HEK293 (cell line): ENCODE measurements around the gene PLA2G5.

Experiments used
- CTCF ChIA-PET: fragments of 350-600 bp; formaldehyde crosslinking; extraction: SDS; loops from one replicate; lab custom pipeline; 2021; ENCODE audit warnings: antibody characterized with exemption; lab: Yijun Ruan, JAX
- POLR2A ChIA-PET: fragments of 300-600 bp; formaldehyde crosslinking; extraction: SDS; loops from one replicate; lab custom pipeline; 2020; ENCODE audit warnings: antibody characterized with exemption, inconsistent platforms; lab: Yijun Ruan, JAX
- H3K27ac ChIP-seq: fragments of 200-500 bp; sonication (Bioruptor generic); 2 replicates; pipeline ENCODE4 v1.5.1; 2014; ENCODE audit warnings: low read depth, low read length, control low read depth, inconsistent platforms; ENCODE audit errors: extremely low read depth
- H3K36me3 ChIP-seq, 2 experiments: fragments of 200-500 bp in 1 of 2; sonication (Bioruptor generic) in 1 of 2; 1 replicate in 1 of 2; 2 replicates in 1 of 2; pipeline ENCODE4 v1.5.1; 2014 to 2017; ENCODE audit warnings: inconsistent platforms in 2 of 2, low read length in 2 of 2; ENCODE audit not compliant: control insufficient read depth in 2 of 2, insufficient read depth in 1 of 2
- H3K4me1 ChIP-seq: fragments of 200-500 bp; sonication (Bioruptor generic); 2 replicates; pipeline ENCODE4 v1.5.1; 2014; ENCODE audit warnings: mild to moderate bottlenecking, low read length, inconsistent platforms; ENCODE audit not compliant: control insufficient read depth, insufficient read depth
- H3K4me3 ChIP-seq: 2 replicates; pipeline ENCODE4 v1.5.1; 2011; ENCODE audit warnings: low read depth, mild to moderate bottlenecking, control low read depth, low read length, moderate library complexity
- H3K9me3 ChIP-seq: fragments of 200-500 bp; sonication (Bioruptor generic); 2 replicates; pipeline ENCODE4 v1.5.1; 2014; ENCODE audit warnings: low read depth, low read length, inconsistent platforms; ENCODE audit not compliant: control insufficient read depth, insufficient read depth
- FEZF1 ChIP-seq: fragments of 450-650 bp; formaldehyde crosslinking; IDR thresholded peaks from 2 replicates; pipeline ENCODE4 v1.5.1; 2016; ENCODE audit warnings: missing biosample characterization, missing genetic modification characterization
- IKZF3 ChIP-seq: fragments of 450-650 bp; IDR thresholded peaks from 2 replicates; pipeline ENCODE4 v1.5.0; 2018; ENCODE audit warnings: missing biosample characterization, mild to moderate bottlenecking, missing genetic modification characterization, moderate library complexity
- INSM2 ChIP-seq: fragments of 450-650 bp; formaldehyde crosslinking; IDR thresholded peaks from 2 replicates; pipeline ENCODE4 v1.5.1; 2016; ENCODE audit warnings: missing biosample characterization, missing genetic modification characterization
- KLF7 ChIP-seq: fragments of 450-650 bp; formaldehyde crosslinking; IDR thresholded peaks from 2 replicates; pipeline ENCODE4 v1.5.1; 2016; ENCODE audit warnings: missing biosample characterization, missing genetic modification characterization, borderline replicate concordance
- YY1 ChIP-seq: fragments of 450-650 bp; formaldehyde crosslinking; IDR thresholded peaks from 2 replicates; pipeline ENCODE4 v1.5.1; 2018; ENCODE audit warnings: missing biosample characterization, missing genetic modification characterization
- ZEB2 ChIP-seq: fragments of 450-650 bp; formaldehyde crosslinking; IDR thresholded peaks from 2 replicates; pipeline ENCODE4 v1.5.1; 2016; ENCODE audit warnings: missing biosample characterization, missing genetic modification characterization
- ZIC2 ChIP-seq: fragments of 450-650 bp; formaldehyde crosslinking; IDR thresholded peaks from 2 replicates; pipeline ENCODE4 v1.5.1; 2016; ENCODE audit warnings: missing biosample characterization, missing genetic modification characterization
- ZNF112 ChIP-seq: fragments of 450-650 bp; formaldehyde crosslinking; IDR thresholded peaks from 2 replicates; pipeline ENCODE4 v1.5.0; 2017; ENCODE audit warnings: missing biosample characterization, missing genetic modification characterization
- ZNF121 ChIP-seq: fragments of 450-650 bp; formaldehyde crosslinking; IDR thresholded peaks from 2 replicates; pipeline ENCODE4 v1.5.1; 2016; ENCODE audit warnings: missing biosample characterization, missing genetic modification characterization
- ZNF146 ChIP-seq: fragments of 450-650 bp; formaldehyde crosslinking; IDR thresholded peaks from 2 replicates; pipeline ENCODE4 v1.5.1; 2016; ENCODE audit warnings: missing biosample characterization, missing genetic modification characterization
- ZNF266 ChIP-seq: fragments of 450-650 bp; formaldehyde crosslinking; IDR thresholded peaks from 2 replicates; pipeline ENCODE4 v1.5.1; 2016; ENCODE audit warnings: missing biosample characterization, missing genetic modification characterization, low read depth
- ZNF280C ChIP-seq: fragments of 450-650 bp; formaldehyde crosslinking; IDR thresholded peaks from 2 replicates; pipeline ENCODE4 v1.5.1; 2016; ENCODE audit warnings: missing biosample characterization, missing genetic modification characterization
- ZNF302 ChIP-seq: fragments of 450-650 bp; formaldehyde crosslinking; IDR thresholded peaks from 2 replicates; pipeline ENCODE4 v1.5.1; 2016; ENCODE audit warnings: missing biosample characterization, missing genetic modification characterization, low read depth
- ZNF335 ChIP-seq: fragments of 450-650 bp; formaldehyde crosslinking; conservative IDR thresholded peaks from 2 replicates; pipeline ENCODE4 v1.5.1; 2016; ENCODE audit warnings: missing biosample characterization, missing genetic modification characterization
- ZNF366 ChIP-seq: fragments of 450-650 bp; formaldehyde crosslinking; conservative IDR thresholded peaks from 2 replicates; pipeline ENCODE4 v1.5.1; 2016; ENCODE audit warnings: missing biosample characterization, missing genetic modification characterization
- ZNF426 ChIP-seq: fragments of 450-650 bp; formaldehyde crosslinking; IDR thresholded peaks from 2 replicates; pipeline ENCODE4 v1.5.1; 2017; ENCODE audit warnings: missing biosample characterization, missing genetic modification characterization, mild to moderate bottlenecking, inconsistent platforms, moderate library complexity
- ZNF544 ChIP-seq: fragments of 450-650 bp; formaldehyde crosslinking; IDR thresholded peaks from 2 replicates; pipeline ENCODE4 v1.5.0; 2017; ENCODE audit warnings: missing biosample characterization, missing genetic modification characterization
- ZNF623 ChIP-seq: fragments of 450-650 bp; formaldehyde crosslinking; IDR thresholded peaks from 2 replicates; pipeline ENCODE4 v1.5.1; 2016; ENCODE audit warnings: missing biosample characterization, missing genetic modification characterization
- ZNF777 ChIP-seq: fragments of 450-650 bp; formaldehyde crosslinking; IDR thresholded peaks from 2 replicates; pipeline ENCODE4 v1.5.1; 2017; ENCODE audit warnings: missing biosample characterization, missing genetic modification characterization, borderline replicate concordance
- ZSCAN23 ChIP-seq: fragments of 450-650 bp; formaldehyde crosslinking; IDR thresholded peaks from 2 replicates; pipeline ENCODE4 v1.5.1; 2016; ENCODE audit warnings: missing biosample characterization, missing genetic modification characterization
- TF ChIP-seq, protein P1 (sequence below): fragments of 450-650 bp; formaldehyde crosslinking; IDR thresholded peaks from 2 replicates; pipeline ENCODE4 v1.5.1; 2017; ENCODE audit warnings: missing biosample characterization, missing genetic modification characterization
- TF ChIP-seq, protein P2 (sequence below): IDR thresholded peaks from 2 replicates; pipeline ENCODE4 v1.6.1; 2011; ENCODE audit warnings: mild to moderate bottlenecking, low read depth, low read length, borderline replicate concordance

The PLA2G5 gene

GRCh38 chr1:20074055-20074724, 4.2 kb downstream of the PLA2G5 start:
- TF ChIP-seq IKZF3 (tag by site-specific recombination) (no peak), ZNF335 (tag by site-specific recombination) (no peak), ZEB2 (no peak), ZNF777 (tag by site-specific recombination) (no peak), ZNF623 (no peak), ZNF280C (tag by site-specific recombination) (no peak), ZNF112 (no peak), YY1 (tag by site-specific recombination) (no peak), ZNF266 (tag by site-specific recombination) (no peak), INSM2 (no peak)
- ChIA-PET POLR2A (no interaction called here), CTCF (no interaction called here)
- Histone ChIP-seq H3K36me3 (no peaks in the 10 kb centered on the region), H3K9me3 (no peaks in the 10 kb centered on the region), H3K4me1 (no peaks in the 10 kb centered on the region), H3K4me3 (no peak overlapping the region), H3K27ac (no peak overlapping the region)

GRCh38 chr1:20074725-20075171, 4.8 kb downstream of the PLA2G5 start:
- ChIA-PET CTCF (interaction anchor here (0.6 kb wide), 1 partner anchor 117 kb away, joined by 5 read pairs; no protein-coding TSS in a partner anchor), POLR2A (no interaction called here)
- H3K36me3 ChIP-seq: no peaks in the 10 kb centered on the region
- no peak overlapping the region for H3K4me3 ChIP-seq
- TF ChIP-seq ZSCAN23 (no peak), ZNF121 (tag by site-specific recombination) (no peak), ZIC2 (tag by site-specific recombination) (no peak), ZNF366 (no peak), ZNF112 (no peak), FEZF1 (tag by site-specific recombination) (no peak), ZNF426 (tag by site-specific recombination) (no peak), ZNF544 (tag by site-specific recombination) (no peak), ZNF302 (tag by site-specific recombination) (no peak), KLF7 (tag by site-specific recombination) (no peak), ZNF146 (tag by site-specific recombination) (no peak)
- TF ChIP-seq, protein P1, sequence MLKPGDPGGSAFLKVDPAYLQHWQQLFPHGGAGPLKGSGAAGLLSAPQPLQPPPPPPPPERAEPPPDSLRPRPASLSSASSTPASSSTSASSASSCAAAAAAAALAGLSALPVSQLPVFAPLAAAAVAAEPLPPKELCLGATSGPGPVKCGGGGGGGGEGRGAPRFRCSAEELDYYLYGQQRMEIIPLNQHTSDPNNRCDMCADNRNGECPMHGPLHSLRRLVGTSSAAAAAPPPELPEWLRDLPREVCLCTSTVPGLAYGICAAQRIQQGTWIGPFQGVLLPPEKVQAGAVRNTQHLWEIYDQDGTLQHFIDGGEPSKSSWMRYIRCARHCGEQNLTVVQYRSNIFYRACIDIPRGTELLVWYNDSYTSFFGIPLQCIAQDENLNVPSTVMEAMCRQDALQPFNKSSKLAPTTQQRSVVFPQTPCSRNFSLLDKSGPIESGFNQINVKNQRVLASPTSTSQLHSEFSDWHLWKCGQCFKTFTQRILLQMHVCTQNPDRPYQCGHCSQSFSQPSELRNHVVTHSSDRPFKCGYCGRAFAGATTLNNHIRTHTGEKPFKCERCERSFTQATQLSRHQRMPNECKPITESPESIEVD (tag by site-specific recombination): no peak
- TF ChIP-seq, protein P2, sequence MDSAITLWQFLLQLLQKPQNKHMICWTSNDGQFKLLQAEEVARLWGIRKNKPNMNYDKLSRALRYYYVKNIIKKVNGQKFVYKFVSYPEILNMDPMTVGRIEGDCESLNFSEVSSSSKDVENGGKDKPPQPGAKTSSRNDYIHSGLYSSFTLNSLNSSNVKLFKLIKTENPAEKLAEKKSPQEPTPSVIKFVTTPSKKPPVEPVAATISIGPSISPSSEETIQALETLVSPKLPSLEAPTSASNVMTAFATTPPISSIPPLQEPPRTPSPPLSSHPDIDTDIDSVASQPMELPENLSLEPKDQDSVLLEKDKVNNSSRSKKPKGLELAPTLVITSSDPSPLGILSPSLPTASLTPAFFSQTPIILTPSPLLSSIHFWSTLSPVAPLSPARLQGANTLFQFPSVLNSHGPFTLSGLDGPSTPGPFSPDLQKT: no peak
- H3K4me1 ChIP-seq: no peaks in the 10 kb centered on the region
- no peak overlapping the region for H3K27ac ChIP-seq
- H3K9me3 ChIP-seq: no peaks in the 10 kb centered on the region
